Calu3 (cell line): ENCODE data around the gene RND1. TPM values are rescaled to one million over a fixed set of nuclear protein-coding genes. Genes with fewer than 3 reads are reported as not detected.

ENCODE experiments used
- BruUV-seq: library from RNA; stranded (reverse); fragments of 400-500 nt; replicated peaks from 2 replicates; lab custom pipeline; 2021; lab: Mats Ljungman, UMichigan
- CTCF ChIA-PET: fragments of 300-600 bp; sonication (Branson Sonifier 250); formaldehyde crosslinking; loops from one replicate; lab custom pipeline; 2022; ENCODE audit warnings: antibody characterized with exemption; lab: Charles Lee
- DNase-seq: peaks from one replicate; pipeline ENCODE4 v3.0.0; 2022
- H3K27ac Mint-ChIP-seq: one replicate; pipeline ENCODE4 v1.8.0; 2022; ENCODE audit warnings: mixed read lengths; ENCODE audit not compliant: unreplicated experiment
- H3K27me3 Mint-ChIP-seq: one replicate; pipeline ENCODE4 v1.8.0; 2022; ENCODE audit warnings: mixed read lengths; ENCODE audit not compliant: unreplicated experiment
- H3K36me3 Mint-ChIP-seq: one replicate; pipeline ENCODE4 v1.8.0; 2022; ENCODE audit warnings: mild to moderate bottlenecking, moderate library complexity, mixed read lengths; ENCODE audit not compliant: insufficient read depth, unreplicated experiment
- H3K4me1 Mint-ChIP-seq: one replicate; pipeline ENCODE4 v1.8.0; 2022; ENCODE audit warnings: mild to moderate bottlenecking, low read depth, mixed read lengths; ENCODE audit not compliant: unreplicated experiment
- H3K4me3 Mint-ChIP-seq: one replicate; pipeline ENCODE4 v1.8.0; 2022; ENCODE audit warnings: mild to moderate bottlenecking, low read depth, moderate library complexity, mixed read lengths; ENCODE audit not compliant: unreplicated experiment
- H3K9me3 Mint-ChIP-seq: one replicate; pipeline ENCODE4 v1.8.0; 2022; ENCODE audit warnings: low read depth, mixed read lengths; ENCODE audit not compliant: unreplicated experiment
- CTCF ChIP-seq: fragments of 200-600 bp; IDR thresholded peaks from one replicate; pipeline ENCODE4 v1.8.0; 2022; ENCODE audit warnings: antibody characterized with exemption; ENCODE audit not compliant: unreplicated experiment
- intact Hi-C: fragments of 100-400 bp; cut with micrococcal nuclease; formaldehyde crosslinking; loops from one replicate; pipeline ENCODE4 v1.10.0; 2022; ENCODE audit not compliant: unreplicated experiment
- total RNA-seq: library from RNA; stranded (reverse); gene quantifications from 2 replicates; pipeline ENCODE4 v1.2.3, GENCODE V29; 2022

Gene RND1
- total RNA-seq, 1 experiment from 2014 or later, result 14.2 TPM

GRCh38 chr12:48819986-48820725 is 45.5 kb downstream of the RND1 start:
- Mint-ChIP-seq H3K27me3 (peaks cover 13% of the 10 kb centered on the region), H3K36me3 (peaks cover 34% of the 10 kb centered on the region), H3K9me3 (no peaks in the 10 kb centered on the region), H3K4me1 (peaks cover 11% of the 10 kb centered on the region), H3K27ac (no peak overlapping the region), H3K4me3 (no peak overlapping the region)
- no peak for TF ChIP-seq CTCF
- BruUV-seq, result no TSS peak
- DNase-seq, result no peak
- intact Hi-C loops, result no loop called here
- CTCF ChIA-PET, result interaction anchor here (1.1 kb wide), 1 partner anchor 42 kb away, joined by 3 read pairs; no protein-coding TSS in a partner anchor

DNA sequence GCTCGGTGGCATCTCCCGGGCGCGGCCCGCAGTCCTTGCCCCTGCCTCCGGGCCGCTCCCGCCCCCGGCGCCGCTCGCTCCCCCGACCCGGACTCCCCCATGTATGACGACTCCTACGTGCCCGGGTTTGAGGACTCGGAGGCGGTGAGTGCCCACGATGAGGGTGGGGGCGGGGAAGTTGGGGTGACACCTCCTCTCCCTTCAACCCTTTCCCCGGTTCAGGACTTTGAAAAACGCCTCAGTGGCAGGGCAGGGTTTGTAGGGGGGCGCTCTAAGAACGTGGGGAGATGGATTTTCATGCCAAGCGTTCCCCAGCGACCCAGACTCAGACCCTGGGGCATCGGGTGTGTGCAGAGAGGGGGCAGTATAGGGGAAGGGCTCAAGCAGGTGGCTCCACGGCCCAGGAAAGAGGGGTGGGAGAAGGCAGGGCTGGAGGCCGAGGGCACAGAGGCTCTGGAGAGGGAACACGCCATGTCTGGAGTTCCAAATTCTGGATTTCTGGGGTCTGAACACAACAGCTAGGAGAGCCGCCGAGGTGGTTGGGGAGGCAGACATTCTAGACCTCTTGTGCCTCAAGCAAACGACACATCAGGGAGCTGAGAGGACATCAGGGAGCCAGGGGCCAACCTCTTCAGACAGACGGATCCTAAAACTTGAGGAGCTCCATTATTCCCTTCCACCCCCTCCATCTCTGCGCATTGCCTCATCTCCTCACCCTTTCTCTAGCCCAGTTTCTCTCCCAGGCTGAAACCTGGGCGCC is 46.7 kb downstream of the RND1 start:
- Mint-ChIP-seq H3K4me3 (peak overlapping the region; percentile 76), H3K27me3 (peaks cover 13% of the 10 kb centered on the region)
- CTCF ChIA-PET, result no interaction called here

DNA sequence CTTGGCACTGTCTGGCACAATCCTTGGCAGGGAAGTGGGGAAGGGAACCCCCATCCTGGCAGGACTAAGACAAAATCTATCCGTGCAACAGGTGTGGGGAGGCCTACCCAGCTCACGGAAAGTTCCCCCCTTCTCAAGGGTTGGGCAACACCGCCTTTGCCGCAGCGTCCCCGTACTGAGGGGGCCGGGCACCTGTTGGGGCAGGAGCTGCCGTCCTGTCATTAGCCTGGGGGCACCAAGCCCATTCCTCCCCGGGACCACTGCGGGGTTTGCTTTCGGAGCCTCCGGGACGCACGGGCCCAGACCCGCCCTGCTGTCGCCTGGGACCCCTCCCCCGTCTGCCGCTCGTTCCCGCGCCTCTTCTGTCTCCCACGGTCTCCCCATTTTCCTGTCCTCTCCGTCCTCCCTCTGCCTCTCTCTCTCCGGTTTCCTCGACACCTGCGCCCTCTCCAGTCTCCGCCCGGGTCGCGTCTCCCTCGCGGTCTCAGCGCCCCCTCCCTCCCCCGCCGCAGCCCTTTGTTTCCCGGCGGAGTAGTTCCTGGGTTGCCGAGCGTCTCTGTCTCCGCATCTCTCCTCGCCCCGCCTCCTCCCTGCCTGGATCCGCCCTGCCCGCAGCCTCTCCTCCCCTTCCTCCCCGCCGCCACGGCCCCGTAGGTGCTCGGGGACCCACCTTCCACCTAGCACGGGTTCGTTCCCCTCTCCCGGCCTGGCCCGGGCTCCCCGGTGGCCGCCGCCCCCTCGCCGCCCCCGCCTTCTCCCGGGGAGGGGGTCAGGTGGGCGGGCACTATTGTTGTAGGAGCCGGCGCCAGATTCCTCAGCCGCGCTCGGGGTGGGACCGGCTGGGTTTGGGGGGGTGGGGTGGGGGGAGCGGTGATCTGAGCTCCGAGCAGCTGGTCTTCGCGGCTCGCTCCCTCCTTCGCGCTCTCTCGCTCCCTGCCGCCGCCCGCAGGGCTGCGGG is 47.5 kb downstream of the RND1 start, which contains the start of gene CACNB3:
CACNB3 (plus strand) TSS at position 624 of the 958 bp plus-strand sequence. CDS start 434 bp downstream, outside the sequence.
- peak; percentile 69 for DNase-seq
- H3K9me3 Mint-ChIP-seq, result no peaks in the 10 kb centered on the region
- peaks cover 13% of the 10 kb centered on the region for H3K27me3 Mint-ChIP-seq
- H3K4me3 Mint-ChIP-seq, result peak within 1 kb of the TSS; percentile 76
- CTCF ChIA-PET, result no interaction called here
- no peak within 1 kb of the TSS for H3K27ac Mint-ChIP-seq
- H3K4me1 Mint-ChIP-seq, result peaks cover 11% of the 10 kb centered on the region
- H3K36me3 Mint-ChIP-seq, result peaks cover 49% of the 10 kb centered on the region
- intact Hi-C loops, result no loop called here
- TF ChIP-seq CTCF, result no peak
- BruUV-seq, result no TSS peak

More for the DNA sequence above, 46.7 kb downstream of the RND1 start:
- Mint-ChIP-seq H3K27ac (no peak overlapping the region), H3K36me3 (peaks cover 46% of the 10 kb centered on the region), H3K9me3 (no peaks in the 10 kb centered on the region), H3K4me1 (peaks cover 11% of the 10 kb centered on the region)
- no peak for TF ChIP-seq CTCF
- intact Hi-C loops, result no loop called here
- BruUV-seq, result no TSS peak
- peak; percentile 57 for DNase-seq
